Endothelial cell of umbilical vein (primary cell): Measurements from ENCODE around the gene E2F2. TPM values are rescaled to one million over a fixed set of nuclear protein-coding genes. Genes with fewer than 3 reads are reported as not detected.

ENCODE experiments used
- BruUV-seq: library from RNA; stranded (reverse); fragments of 400-500 nt; replicated peaks from 2 replicates; lab custom pipeline; 2021; lab: Mats Ljungman, UMichigan
- CTCF ChIA-PET: fragments of 300-600, 350-600 bp; sonication (Branson Sonifier 250); formaldehyde crosslinking; loops from one replicate; lab custom pipeline; 2021; ENCODE audit warnings: antibody characterized with exemption, inconsistent platforms; lab: Charles Lee
- POLR2A ChIA-PET: fragments of 300-600, 350-600 bp; sonication (Branson Sonifier 250); formaldehyde crosslinking; loops from one replicate; lab custom pipeline; 2021; ENCODE audit warnings: antibody characterized with exemption, inconsistent platforms; lab: Charles Lee
- DNase-seq: peaks from one replicate; pipeline ENCODE4 v3.0.0-alpha.2; 2011; ENCODE audit warnings: low read depth, low spot score
- FAIRE-seq: peaks from 2 replicates; lab custom pipeline; 2011; peaks lifted over from hg19 to GRCh38; lab: Jason Lieb, UNC
- H2AFZ ChIP-seq: 2 replicates; pipeline ENCODE4 v1.6.0; 2012; ENCODE audit warnings: low read depth, low read length, control low read depth, inconsistent platforms
- H3K27ac ChIP-seq: 2 replicates; pipeline ENCODE4 v1.5.1; 2011; ENCODE audit warnings: low read depth, mild to moderate bottlenecking, control low read depth, low read length, moderate library complexity; ENCODE audit not compliant: insufficient read depth
- H3K27me3 ChIP-seq, 2 experiments: 2 replicates each; pipeline versions ENCODE4 v1.6.0 to v1.6.1; 2011; ENCODE audit warnings: low read length in 2 of 2, mixed read lengths in 1 of 2; ENCODE audit not compliant: control insufficient read depth in 2 of 2, insufficient read depth in 2 of 2
- H3K36me3 ChIP-seq, 2 experiments: 2 replicates in 1 of 2; 3 replicates in 1 of 2; pipeline ENCODE4 v1.5.1; 2011; ENCODE audit warnings: low read length in 2 of 2, mild to moderate bottlenecking in 1 of 2, moderate library complexity in 1 of 2; ENCODE audit not compliant: control insufficient read depth in 2 of 2, insufficient read depth in 2 of 2; ENCODE audit errors: extremely low read depth in 1 of 2
- H3K4me1 ChIP-seq: 3 replicates; pipeline ENCODE4 v1.5.1; 2011; ENCODE audit warnings: mild to moderate bottlenecking, low read length; ENCODE audit not compliant: control insufficient read depth, insufficient read depth; ENCODE audit errors: extremely low read depth
- H3K4me2 ChIP-seq: 2 replicates; pipeline ENCODE4 v1.6.1; 2011; ENCODE audit warnings: low read length, control low read depth, mixed read lengths; ENCODE audit not compliant: insufficient read depth
- H3K4me3 ChIP-seq, 3 experiments: fragments of 200-600 bp in 1 of 3; sonication (generic), shearing (Covaris generic) in 1 of 3; replicated peaks in 1 of 3; 2 replicates each; pipeline ENCODE4 v1.5.1; 2011 to 2016; ENCODE audit warnings: control low read depth in 3 of 3, low read length in 3 of 3, mild to moderate bottlenecking in 2 of 3, inconsistent platforms in 1 of 3, low read depth in 1 of 3, moderate library complexity in 1 of 3; ENCODE audit not compliant: insufficient read depth in 1 of 3
- H3K79me2 ChIP-seq: 2 replicates; pipeline ENCODE4 v1.6.0; 2012; ENCODE audit warnings: low read length, inconsistent platforms; ENCODE audit not compliant: control insufficient read depth, insufficient read depth
- H3K9ac ChIP-seq: replicated peaks from 2 replicates; pipeline ENCODE3; 2011; ENCODE audit warnings: low read length, control low read depth; ENCODE audit not compliant: insufficient read depth; ENCODE audit errors: extremely low read depth
- H3K9me1 ChIP-seq: replicated peaks from 3 replicates; pipeline ENCODE4 v1.6.0; 2011; ENCODE audit warnings: mild to moderate bottlenecking, low read length; ENCODE audit not compliant: control insufficient read depth, insufficient read depth; ENCODE audit errors: extremely low read depth
- H3K9me3 ChIP-seq: replicated peaks from 2 replicates; pipeline ENCODE4 v1.5.1; 2012; ENCODE audit warnings: low read length, inconsistent platforms; ENCODE audit not compliant: control insufficient read depth, insufficient read depth
- H4K20me1 ChIP-seq: replicated peaks from 2 replicates; pipeline ENCODE3; 2011; ENCODE audit warnings: mild to moderate bottlenecking, low read length; ENCODE audit not compliant: control insufficient read depth, insufficient read depth; ENCODE audit errors: extremely low read depth
- EZH2 ChIP-seq: IDR thresholded peaks from 2 replicates; pipeline ENCODE4 v1.6.1; 2012; ENCODE audit warnings: borderline replicate concordance, low read depth, mild to moderate bottlenecking, moderate library complexity, low read length, inconsistent platforms; ENCODE audit not compliant: severe bottlenecking
- FOS ChIP-seq: IDR thresholded peaks from 2 replicates; pipeline ENCODE4 v1.6.1; 2011; ENCODE audit warnings: mild to moderate bottlenecking, low read length, moderate library complexity, borderline replicate concordance; ENCODE audit not compliant: insufficient read depth
- GATA2 ChIP-seq: IDR thresholded peaks from 2 replicates; pipeline ENCODE4 v1.7.0; 2011; ENCODE audit warnings: low read depth, mild to moderate bottlenecking, moderate library complexity, mixed read lengths, low read length; ENCODE audit not compliant: insufficient read length, insufficient read depth
- JUN ChIP-seq: IDR thresholded peaks from 2 replicates; pipeline ENCODE4 v1.6.1; 2011; ENCODE audit warnings: borderline replicate concordance, low read depth; ENCODE audit not compliant: insufficient read length, insufficient read depth
- MYC ChIP-seq: IDR thresholded peaks from one replicate; pipeline ENCODE4 v1.6.1; 2011; ENCODE audit warnings: mild to moderate bottlenecking, low read depth, low read length
- POLR2A ChIP-seq: IDR thresholded peaks from 2 replicates; pipeline ENCODE4 v1.6.1; 2012; ENCODE audit warnings: low read depth, mild to moderate bottlenecking, control low read depth, low read length
- POLR2AphosphoS5 ChIP-seq: IDR thresholded peaks from 2 replicates; pipeline ENCODE4 v1.6.1; 2012; ENCODE audit warnings: low read depth, mild to moderate bottlenecking, control low read depth, low read length, moderate library complexity; ENCODE audit not compliant: insufficient read depth
- dilution Hi-C: fragments of 300-500 bp; cut with MboI; formaldehyde crosslinking; loops from one replicate; pipeline ENCODE4 v1.15.0; 2019; ENCODE audit warnings: low sequenced_read_pairs; ENCODE audit not compliant: extremely low pct_ligation_motif_present
- intact Hi-C: fragments of 100-400 bp; cut with micrococcal nuclease; formaldehyde crosslinking; loops from one replicate; pipeline ENCODE4 v1.10.0; 2022
- polyA plus RNA-seq, 4 experiments: library from polyadenylated mRNA; depleted of rRNA in 3 of 4; stranded (reverse) in 3 of 4; unstranded in 1 of 4; fragments of >200 nt; gene quantifications; 2 replicates each; pipeline versions ENCODE4 v1.2.1 to v1.2.3, GENCODE V29; 2011 to 2012; ENCODE audit warnings: missing spikeins in 1 of 4
- total RNA-seq: library from RNA; stranded (reverse); gene quantifications from 2 replicates; pipeline ENCODE4 v1.2.3, GENCODE V29; 2021
- TF ChIP-seq, protein P1 (sequence below), 2 donors: IDR thresholded peaks; 1 replicate in 1 of 2; 2 replicates in 1 of 2; pipeline ENCODE4 v1.5.1; 2011; ENCODE audit warnings: low read length in 2 of 2, mild to moderate bottlenecking in 2 of 2, moderate library complexity in 2 of 2, control low read depth in 1 of 2, inconsistent platforms in 1 of 2, low read depth in 1 of 2; ENCODE audit not compliant: insufficient read depth in 1 of 2; ENCODE audit errors: extremely low read depth in 1 of 2
- TF ChIP-seq, protein P2 (sequence below): IDR thresholded peaks from 2 replicates; pipeline ENCODE4 v1.6.1; 2011; ENCODE audit not compliant: insufficient read depth, insufficient read length

E2F2 gene
- total and polyA plus RNA-seq, 2 donors (not counting 3 experiments of a cell fraction or from before 2014, with no cell fraction given), result 1.1 to 5.6 TPM

DNA sequence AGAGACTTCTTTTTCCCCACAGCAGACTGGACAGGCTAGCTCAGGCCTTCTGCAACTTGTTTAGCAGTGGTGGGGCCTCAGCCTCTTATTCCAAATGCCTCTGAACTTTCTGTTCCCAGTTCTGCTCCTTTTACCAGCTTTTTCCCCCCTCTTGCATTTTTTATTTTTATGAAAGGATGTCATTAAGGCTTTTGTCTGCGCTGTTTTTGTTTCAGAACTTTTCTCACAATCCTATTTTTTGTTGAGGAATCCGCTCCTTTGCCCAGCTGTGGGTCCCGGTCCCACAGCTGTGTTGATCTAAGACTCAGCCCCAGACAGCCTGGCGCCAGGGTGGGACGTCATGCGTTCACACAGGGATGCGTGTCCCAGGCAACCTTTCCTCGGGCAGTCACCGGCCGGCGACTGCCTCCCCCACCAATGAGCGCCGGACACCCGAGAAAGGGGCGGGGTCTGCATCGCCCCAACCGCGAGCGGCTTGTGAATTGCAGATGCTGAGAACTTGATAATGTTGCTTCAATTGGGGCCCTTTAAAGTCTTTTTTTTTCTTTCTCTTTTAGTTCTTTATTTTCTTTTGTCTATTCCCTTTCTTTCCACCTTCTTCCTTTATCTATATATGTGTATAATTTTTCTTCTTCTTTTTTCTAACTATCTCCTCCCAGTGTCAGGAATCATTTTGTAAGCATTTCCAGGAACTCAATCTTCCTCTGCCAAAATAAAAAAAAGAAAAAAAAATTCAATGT lies 31.3 kb upstream of the E2F2 start:
- Histone ChIP-seq H3K79me2 (peaks cover 26% of the 10 kb centered on the region), H3K27ac (peak overlapping the region; percentile 99), H3K4me3 (no peak overlapping the region), H3K9ac (peak overlapping the region; percentile 99), H4K20me1 (no peaks in the 10 kb centered on the region), H3K27me3 (no peaks in the 10 kb centered on the region), H3K4me1 (peaks cover 33% of the 10 kb centered on the region), H2AFZ (no peak overlapping the region), H3K9me1 (no peaks in the 10 kb centered on the region), H3K9me3 (no peaks in the 10 kb centered on the region), H3K36me3 (peaks cover 2 to 3% of the 10 kb centered on the region in 2 experiments), H3K4me2 (peak overlapping the region; percentile 85)
- peak; percentile 100 for DNase-seq
- BruUV-seq, result no TSS peak
- intact Hi-C loops, result loop anchor here (1.0 kb wide), 2 partner anchors 8 to 19 kb away; no protein-coding TSS in a partner anchor
- peak; percentile 97 for FAIRE-seq
- POLR2A ChIA-PET, result interaction anchor here (0.6 kb wide), 2 partner anchors 14 to 15 kb away, joined by 3 to 4 read pairs; no protein-coding TSS in a partner anchor
- peak; percentile 40 for TF ChIP-seq FOS
- peak; percentile 67 for TF ChIP-seq JUN
- no peak for TF ChIP-seq EZH2
- TF ChIP-seq POLR2A, result peak; percentile 62
- TF ChIP-seq POLR2AphosphoS5, result peak; percentile 89
- CTCF ChIA-PET, result interaction anchor here (1.0 to 24.8 kb wide), 4 partner anchors 15 to 72 kb away, joined by 4 to 1069 read pairs (median 5); no protein-coding TSS in a partner anchor
- dilution Hi-C loops, result no loop called here

DNA sequence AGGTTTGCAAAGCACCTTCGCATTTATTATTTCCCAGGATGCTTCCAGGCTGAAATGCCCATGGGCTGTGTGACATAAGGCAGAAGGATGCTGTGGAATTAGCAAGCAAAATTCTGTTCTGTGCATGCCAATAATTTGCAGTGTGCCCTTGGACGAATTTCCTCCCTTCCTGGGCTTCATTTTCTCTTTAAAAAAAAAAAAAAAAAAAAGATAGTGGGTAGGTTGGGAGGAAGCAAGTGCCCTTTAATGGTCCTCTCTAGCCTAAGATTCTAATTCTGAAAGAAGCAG lies 30.7 kb upstream of the E2F2 start:
- intact Hi-C loops, result loop anchor here (1.0 kb wide), 2 partner anchors 7 to 20 kb away; no protein-coding TSS in a partner anchor
- TF ChIP-seq JUN (no peak), EZH2 (no peak), FOS (no peak), POLR2A (no peak), GATA2 (no peak), POLR2AphosphoS5 (no peak), MYC (no peak)
- TF ChIP-seq, protein P1, sequence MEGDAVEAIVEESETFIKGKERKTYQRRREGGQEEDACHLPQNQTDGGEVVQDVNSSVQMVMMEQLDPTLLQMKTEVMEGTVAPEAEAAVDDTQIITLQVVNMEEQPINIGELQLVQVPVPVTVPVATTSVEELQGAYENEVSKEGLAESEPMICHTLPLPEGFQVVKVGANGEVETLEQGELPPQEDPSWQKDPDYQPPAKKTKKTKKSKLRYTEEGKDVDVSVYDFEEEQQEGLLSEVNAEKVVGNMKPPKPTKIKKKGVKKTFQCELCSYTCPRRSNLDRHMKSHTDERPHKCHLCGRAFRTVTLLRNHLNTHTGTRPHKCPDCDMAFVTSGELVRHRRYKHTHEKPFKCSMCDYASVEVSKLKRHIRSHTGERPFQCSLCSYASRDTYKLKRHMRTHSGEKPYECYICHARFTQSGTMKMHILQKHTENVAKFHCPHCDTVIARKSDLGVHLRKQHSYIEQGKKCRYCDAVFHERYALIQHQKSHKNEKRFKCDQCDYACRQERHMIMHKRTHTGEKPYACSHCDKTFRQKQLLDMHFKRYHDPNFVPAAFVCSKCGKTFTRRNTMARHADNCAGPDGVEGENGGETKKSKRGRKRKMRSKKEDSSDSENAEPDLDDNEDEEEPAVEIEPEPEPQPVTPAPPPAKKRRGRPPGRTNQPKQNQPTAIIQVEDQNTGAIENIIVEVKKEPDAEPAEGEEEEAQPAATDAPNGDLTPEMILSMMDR (IDR thresholded peaks at IDR 0.05; ENCODE audit: extremely low read depth in 1 of 2, insufficient read depth in 1 of 2, low read depth in 1 of 2, low read length in 2 of 2), result no peak
- TF ChIP-seq, protein P2, sequence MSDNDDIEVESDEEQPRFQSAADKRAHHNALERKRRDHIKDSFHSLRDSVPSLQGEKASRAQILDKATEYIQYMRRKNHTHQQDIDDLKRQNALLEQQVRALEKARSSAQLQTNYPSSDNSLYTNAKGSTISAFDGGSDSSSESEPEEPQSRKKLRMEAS, result no peak
- Histone ChIP-seq H3K9ac (peak overlapping the region; percentile 99), H3K27ac (peak overlapping the region; percentile 99), H3K4me1 (peaks cover 38% of the 10 kb centered on the region), H2AFZ (no peak overlapping the region), H4K20me1 (no peaks in the 10 kb centered on the region), H3K4me2 (peak overlapping the region; percentile 85), H3K9me3 (no peaks in the 10 kb centered on the region), H3K27me3 (no peaks in the 10 kb centered on the region), H3K79me2 (peaks cover 28% of the 10 kb centered on the region), H3K9me1 (no peaks in the 10 kb centered on the region), H3K36me3 (peaks cover 2 to 3% of the 10 kb centered on the region in 2 experiments), H3K4me3 (peak overlapping the region in 1 of 3 experiments; percentile 1)
- FAIRE-seq (peak; percentile 18), DNase-seq (no peak)
- no TSS peak for BruUV-seq
- ChIA-PET CTCF (interaction anchor here (1.0 to 24.8 kb wide), 4 partner anchors 15 to 72 kb away, joined by 4 to 1069 read pairs (median 5); no protein-coding TSS in a partner anchor), POLR2A (interaction anchor here (0.6 kb wide), 2 partner anchors 13 to 16 kb away, joined by 3 to 4 read pairs; no protein-coding TSS in a partner anchor)
- dilution Hi-C loops, result no loop called here
